Left lobe of liver (tissue), 1 donor: Measurements from ENCODE around the gene GAL3ST3. TPM values are rescaled to one million over a fixed set of nuclear protein-coding genes. Genes with fewer than 3 reads are reported as not detected.

Experiments
- total RNA-seq: library from RNA; stranded (reverse); gene quantifications from one replicate; pipeline ENCODE4 v1.2.1, GENCODE V29; 2021
- donor health status: DM: no; HTN: yes; CAD: no.

GAL3ST3 gene
- total RNA-seq, 1 donor from 2014 or later = not detected

Other genes with a start within 250 kb of the GAL3ST3 start
- gene SNX32, start 215.2 kb downstream of the GAL3ST3 start, total RNA-seq = not detected
- gene CFL1, start 191.0 kb downstream of the GAL3ST3 start, total RNA-seq = 240 TPM
- gene MUS81, start 188.7 kb downstream of the GAL3ST3 start, total RNA-seq = 14.3 TPM
- 6.0 TPM for gene EFEMP2, start 176.4 kb downstream of the GAL3ST3 start, total RNA-seq
- 0.63 TPM for gene CTSW, start 169.3 kb downstream of the GAL3ST3 start, total RNA-seq
- gene FIBP, start 160.7 kb downstream of the GAL3ST3 start, total RNA-seq = 20.3 TPM
- gene CCDC85B, start 158.5 kb downstream of the GAL3ST3 start, total RNA-seq = 7.9 TPM
- 0.53 TPM for gene FOSL1, start 148.8 kb downstream of the GAL3ST3 start, total RNA-seq
- 13.6 TPM for gene C11orf68, start 130.1 kb downstream of the GAL3ST3 start, total RNA-seq
- gene DRAP1, start 129.7 kb downstream of the GAL3ST3 start, total RNA-seq = 31.0 TPM
- not detected for gene TSGA10IP, start 103.7 kb downstream of the GAL3ST3 start, total RNA-seq
- 14.6 TPM for gene SART1, start 87.4 kb downstream of the GAL3ST3 start, total RNA-seq
- 12.7 TPM for gene EIF1AD, start 47.0 kb downstream of the GAL3ST3 start, total RNA-seq
- gene BANF1, start 46.7 kb downstream of the GAL3ST3 start, total RNA-seq = 67.3 TPM
- gene CST6, start 37.2 kb downstream of the GAL3ST3 start, total RNA-seq = not detected
- gene CATSPER1, start 22.7 kb downstream of the GAL3ST3 start, total RNA-seq = not detected
- 79.6 TPM for gene SF3B2, start 3.2 kb upstream of the GAL3ST3 start, total RNA-seq
- gene PACS1, start 21.1 kb upstream of the GAL3ST3 start, total RNA-seq = 5.8 TPM
- gene KLC2, start 208.5 kb upstream of the GAL3ST3 start, total RNA-seq = 5.6 TPM
- gene RAB1B, start 219.5 kb upstream of the GAL3ST3 start, total RNA-seq = 58.0 TPM
- 0.13 TPM for gene CNIH2, start 229.0 kb upstream of the GAL3ST3 start, total RNA-seq
- gene YIF1A, start 240.0 kb upstream of the GAL3ST3 start, total RNA-seq = 120 TPM
- 0.10 TPM for gene TMEM151A, start 242.7 kb upstream of the GAL3ST3 start, total RNA-seq